ENCODE measurements around the gene ELOVL6.
"Not testable (repeated sequence)": the region's sequence is repeated elsewhere in the genome, so short reads cannot be mapped to it uniquely, and the experiment has no call there.

The ELOVL6 gene

GRCh38 chr4:110163327-110164069 lies 34.9 kb downstream of the ELOVL6 start:
- no peak for DNase-seq (ENCODE audit: low read depth in 1 of 2, low spot score in 1 of 2)

- DNase-seq (ENCODE audit: low read depth in 1 of 2, low spot score in 1 of 2), result no peak
Measured at GRCh38 chr4:110160618-110161017, 37.8 kb downstream of the ELOVL6 start.

GRCh38 chr4:110159541-110159940 lies 38.9 kb downstream of the ELOVL6 start:
- DNase-seq (ENCODE audit: low read depth in 1 of 2, low spot score in 1 of 2), result no peak

GRCh38 chr4:110157580-110157979 lies 40.8 kb downstream of the ELOVL6 start:
- DNase-seq (ENCODE audit: low read depth in 1 of 2, low spot score in 1 of 2), result no peak

GRCh38 chr4:110157166-110157565 lies 41.2 kb downstream of the ELOVL6 start:
- not testable (repeated sequence) for DNase-seq (ENCODE audit: low read depth in 1 of 2, low spot score in 1 of 2)

GRCh38 chr4:110156442-110156841 lies 42.0 kb downstream of the ELOVL6 start:
- no peak for DNase-seq (ENCODE audit: low read depth in 1 of 2, low spot score in 1 of 2)

GRCh38 chr4:110155654-110156053 lies 42.8 kb downstream of the ELOVL6 start:
- no peak for DNase-seq (ENCODE audit: low read depth in 1 of 2, low spot score in 1 of 2)

GRCh38 chr4:110154582-110154981 lies 43.8 kb downstream of the ELOVL6 start:
- no peak for DNase-seq (ENCODE audit: low read depth in 1 of 2, low spot score in 1 of 2)

- DNase-seq (ENCODE audit: low read depth in 1 of 2, low spot score in 1 of 2), result no peak
Measured at GRCh38 chr4:110152386-110152785, 46.0 kb downstream of the ELOVL6 start.

- DNase-seq (ENCODE audit: low read depth in 1 of 2, low spot score in 1 of 2), result no peak
Measured at GRCh38 chr4:110149089-110149488, 49.3 kb downstream of the ELOVL6 start.

- DNase-seq (ENCODE audit: low read depth in 1 of 2, low spot score in 1 of 2), result no peak
Measured at GRCh38 chr4:110142461-110142860, 56.0 kb downstream of the ELOVL6 start.

- DNase-seq (ENCODE audit: low read depth in 1 of 2, low spot score in 1 of 2), result no peak
Measured at GRCh38 chr4:110139815-110140214, 58.6 kb downstream of the ELOVL6 start.

- no peak for DNase-seq (ENCODE audit: low read depth in 1 of 2, low spot score in 1 of 2)
Measured at GRCh38 chr4:110139111-110139510, 59.3 kb downstream of the ELOVL6 start.

- DNase-seq (ENCODE audit: low read depth in 1 of 2, low spot score in 1 of 2), result no peak
Measured at GRCh38 chr4:110138551-110138950, 59.9 kb downstream of the ELOVL6 start.

GRCh38 chr4:110137829-110138228 lies 60.6 kb downstream of the ELOVL6 start:
- no peak for DNase-seq (ENCODE audit: low read depth in 1 of 2, low spot score in 1 of 2)

GRCh38 chr4:110135523-110135922 lies 62.9 kb downstream of the ELOVL6 start:
- no peak for DNase-seq (ENCODE audit: low read depth in 1 of 2, low spot score in 1 of 2)

GRCh38 chr4:110135076-110135475 lies 63.3 kb downstream of the ELOVL6 start:
- no peak for DNase-seq (ENCODE audit: low read depth in 1 of 2, low spot score in 1 of 2)

GRCh38 chr4:110134269-110134869 lies 64.0 kb downstream of the ELOVL6 start:
- no peak for DNase-seq (ENCODE audit: low read depth in 1 of 2, low spot score in 1 of 2)

GRCh38 chr4:110132816-110133719 lies 65.3 kb downstream of the ELOVL6 start:
- no peak for DNase-seq (ENCODE audit: low read depth in 1 of 2, low spot score in 1 of 2)

GRCh38 chr4:110131916-110132315 lies 66.5 kb downstream of the ELOVL6 start:
- no peak for DNase-seq (ENCODE audit: low read depth in 1 of 2, low spot score in 1 of 2)

GRCh38 chr4:110130576-110131358 lies 67.6 kb downstream of the ELOVL6 start:
- no peak for DNase-seq (ENCODE audit: low read depth in 1 of 2, low spot score in 1 of 2)
